Measurements from ENCODE around the gene TTC34.

Gene TTC34

DNA sequence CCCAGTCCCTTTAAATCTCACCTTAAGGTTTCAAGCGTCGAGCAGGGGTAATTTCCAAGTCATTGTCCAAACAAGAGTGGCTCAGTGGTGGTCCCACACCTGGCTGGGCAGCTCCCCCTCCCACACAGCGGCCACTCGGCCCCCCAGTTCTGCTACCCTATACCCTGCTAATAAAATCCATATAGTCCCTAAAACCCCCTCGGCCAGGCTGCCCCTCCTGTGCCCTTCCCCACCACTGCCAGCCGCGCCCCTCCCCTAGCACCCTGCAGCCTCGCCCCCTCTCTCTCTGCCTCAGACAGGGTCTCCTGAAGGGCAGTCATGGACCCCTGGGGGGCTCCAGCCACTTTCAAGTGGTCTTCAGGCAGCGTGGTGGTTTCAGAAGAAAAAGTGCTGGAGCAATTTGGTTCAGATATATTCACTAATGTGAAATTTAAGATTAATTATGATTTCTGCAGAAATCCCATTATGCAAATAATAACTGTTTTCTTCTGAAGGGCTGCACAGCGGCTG lies 34.2 kb upstream of the TTC34 start:
- peaks cover 0 to 6% of the 10 kb centered on the region in 2 donors for H3K9me3 ChIP-seq (ENCODE audit: control insufficient read depth in 1 of 2, low read length in 2 of 2)
- H3K36me3 ChIP-seq (ENCODE audit: control insufficient read depth in 1 of 2, insufficient read depth in 2 of 2, low read length in 2 of 2), result no peaks in the 10 kb centered on the region
- H3K27ac ChIP-seq (ENCODE audit: low read length), result no peak overlapping the region
- no peaks in the 10 kb centered on the region for H3K27me3 ChIP-seq (ENCODE audit: low read depth, low read length)
- no peaks in the 10 kb centered on the region for H3K4me1 ChIP-seq (ENCODE audit: control insufficient read depth in 1 of 2, insufficient read depth in 2 of 2, low read length in 2 of 2)
- no peak overlapping the region for H3K4me3 ChIP-seq (ENCODE audit: low read depth in 1 of 2, low read length in 2 of 2)

- H3K4me3 ChIP-seq (ENCODE audit: low read depth in 1 of 2, low read length in 2 of 2), result no peak overlapping the region
- H3K27me3 ChIP-seq (ENCODE audit: low read depth, low read length), result no peaks in the 10 kb centered on the region
- no peaks in the 10 kb centered on the region for H3K36me3 ChIP-seq (ENCODE audit: control insufficient read depth in 1 of 2, insufficient read depth in 2 of 2, low read length in 2 of 2)
- H3K4me1 ChIP-seq (ENCODE audit: control insufficient read depth in 1 of 2, insufficient read depth in 2 of 2, low read length in 2 of 2), result no peaks in the 10 kb centered on the region
- peaks cover 0 to 6% of the 10 kb centered on the region in 2 donors for H3K9me3 ChIP-seq (ENCODE audit: control insufficient read depth in 1 of 2, low read length in 2 of 2)
- H3K27ac ChIP-seq (ENCODE audit: low read length), result no peak overlapping the region
These were observed 33.5 kb upstream of the TTC34 start for GRCh38 chr1:2834741-2835564.

GRCh38 chr1:2834146-2834475 lies 32.6 kb upstream of the TTC34 start:
- Histone ChIP-seq H3K27me3 (ENCODE audit: low read depth, low read length) (no peaks in the 10 kb centered on the region), H3K36me3 (ENCODE audit: control insufficient read depth in 1 of 2, insufficient read depth in 2 of 2, low read length in 2 of 2) (no peaks in the 10 kb centered on the region), H3K9me3 (ENCODE audit: control insufficient read depth in 1 of 2, low read length in 2 of 2) (peaks cover 0 to 6% of the 10 kb centered on the region in 2 donors), H3K4me3 (ENCODE audit: low read depth in 1 of 2, low read length in 2 of 2) (no peak overlapping the region), H3K4me1 (ENCODE audit: control insufficient read depth in 1 of 2, insufficient read depth in 2 of 2, low read length in 2 of 2) (no peaks in the 10 kb centered on the region), H3K27ac (ENCODE audit: low read length) (no peak overlapping the region)

GRCh38 chr1:2833454-2834145 lies 32.1 kb upstream of the TTC34 start:
- H3K27ac ChIP-seq (ENCODE audit: low read length), result no peak overlapping the region
- H3K9me3 ChIP-seq (ENCODE audit: control insufficient read depth in 1 of 2, low read length in 2 of 2), result peaks cover 0 to 6% of the 10 kb centered on the region in 2 donors
- H3K4me3 ChIP-seq (ENCODE audit: low read depth in 1 of 2, low read length in 2 of 2), result no peak overlapping the region
- H3K27me3 ChIP-seq (ENCODE audit: low read depth, low read length), result no peaks in the 10 kb centered on the region
- no peaks in the 10 kb centered on the region for H3K4me1 ChIP-seq (ENCODE audit: control insufficient read depth in 1 of 2, insufficient read depth in 2 of 2, low read length in 2 of 2)
- H3K36me3 ChIP-seq (ENCODE audit: control insufficient read depth in 1 of 2, insufficient read depth in 2 of 2, low read length in 2 of 2), result no peaks in the 10 kb centered on the region

GRCh38 chr1:2832506-2833453 lies 31.3 kb upstream of the TTC34 start:
- no peaks in the 10 kb centered on the region for H3K4me1 ChIP-seq (ENCODE audit: control insufficient read depth in 1 of 2, insufficient read depth in 2 of 2, low read length in 2 of 2)
- no peaks in the 10 kb centered on the region for H3K27me3 ChIP-seq (ENCODE audit: low read depth, low read length)
- H3K27ac ChIP-seq (ENCODE audit: low read length), result no peak overlapping the region
- H3K9me3 ChIP-seq (ENCODE audit: control insufficient read depth in 1 of 2, low read length in 2 of 2), result peaks cover 0 to 6% of the 10 kb centered on the region in 2 donors
- H3K36me3 ChIP-seq (ENCODE audit: control insufficient read depth in 1 of 2, insufficient read depth in 2 of 2, low read length in 2 of 2), result no peaks in the 10 kb centered on the region
- H3K4me3 ChIP-seq (ENCODE audit: low read depth in 1 of 2, low read length in 2 of 2), result no peak overlapping the region

DNA sequence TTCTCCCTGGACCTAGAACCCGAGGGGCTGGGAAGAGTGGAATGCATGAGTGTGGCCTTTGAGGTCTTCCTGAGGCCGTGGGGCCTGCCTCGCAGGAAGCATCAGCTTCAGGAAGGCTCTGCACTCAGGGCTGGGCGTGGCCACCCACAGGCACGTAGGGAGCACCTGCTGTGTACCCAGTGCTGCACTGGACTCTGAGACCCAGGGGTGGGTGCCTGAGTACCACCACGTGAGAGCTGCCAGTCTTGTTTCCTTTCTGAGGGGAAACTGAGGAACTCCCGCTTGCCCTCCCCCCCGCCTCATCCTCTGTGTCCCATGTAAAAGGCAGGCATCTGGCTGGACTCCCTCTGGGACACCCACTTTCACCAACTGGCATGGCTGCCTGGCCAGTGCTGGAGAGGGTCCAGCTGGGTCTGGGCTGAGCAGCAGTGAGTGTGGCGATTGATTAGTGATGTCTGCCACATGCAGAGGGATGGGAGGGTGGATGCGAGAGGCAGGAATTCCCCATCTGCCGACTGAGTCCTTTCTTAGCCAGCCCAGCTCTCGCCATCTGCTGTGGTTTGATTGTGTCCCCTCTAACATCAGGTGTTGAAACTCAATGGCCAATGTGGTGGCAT lies 30.2 kb upstream of the TTC34 start:
- Histone ChIP-seq H3K9me3 (ENCODE audit: control insufficient read depth in 1 of 2, low read length in 2 of 2) (peaks cover 0 to 3% of the 10 kb centered on the region in 2 donors), H3K36me3 (ENCODE audit: control insufficient read depth in 1 of 2, insufficient read depth in 2 of 2, low read length in 2 of 2) (no peaks in the 10 kb centered on the region), H3K4me1 (ENCODE audit: control insufficient read depth in 1 of 2, insufficient read depth in 2 of 2, low read length in 2 of 2) (no peaks in the 10 kb centered on the region), H3K4me3 (ENCODE audit: low read depth in 1 of 2, low read length in 2 of 2) (no peak overlapping the region), H3K27me3 (ENCODE audit: low read depth, low read length) (no peaks in the 10 kb centered on the region), H3K27ac (ENCODE audit: low read length) (no peak overlapping the region)

- Histone ChIP-seq H3K36me3 (ENCODE audit: control insufficient read depth in 1 of 2, insufficient read depth in 2 of 2, low read length in 2 of 2) (no peaks in the 10 kb centered on the region), H3K27me3 (ENCODE audit: low read depth, low read length) (no peaks in the 10 kb centered on the region), H3K4me1 (ENCODE audit: control insufficient read depth in 1 of 2, insufficient read depth in 2 of 2, low read length in 2 of 2) (no peaks in the 10 kb centered on the region)
These were observed 29.4 kb upstream of the TTC34 start for GRCh38 chr1:2830761-2831425.

GRCh38 chr1:2829846-2830615 lies 28.5 kb upstream of the TTC34 start:
- no peaks in the 10 kb centered on the region for H3K27me3 ChIP-seq (ENCODE audit: low read depth, low read length)
- H3K4me1 ChIP-seq (ENCODE audit: control insufficient read depth in 1 of 2, insufficient read depth in 2 of 2, low read length in 2 of 2), result no peaks in the 10 kb centered on the region
- no peaks in the 10 kb centered on the region for H3K36me3 ChIP-seq (ENCODE audit: control insufficient read depth in 1 of 2, insufficient read depth in 2 of 2, low read length in 2 of 2)
- H3K9me3 ChIP-seq (ENCODE audit: control insufficient read depth in 1 of 2, low read length in 2 of 2), result peaks cover 0 to 3% of the 10 kb centered on the region in 2 donors
- no peak overlapping the region for H3K27ac ChIP-seq (ENCODE audit: low read length)
- no peak overlapping the region for H3K4me3 ChIP-seq (ENCODE audit: low read depth in 1 of 2, low read length in 2 of 2)

More at GRCh38 chr1:2830761-2831425, 29.4 kb upstream of the TTC34 start:
- Histone ChIP-seq H3K9me3 (ENCODE audit: control insufficient read depth in 1 of 2, low read length in 2 of 2) (peaks cover 0 to 3% of the 10 kb centered on the region in 2 donors), H3K4me3 (ENCODE audit: low read depth in 1 of 2, low read length in 2 of 2) (no peak overlapping the region), H3K27ac (ENCODE audit: low read length) (no peak overlapping the region)

- H3K27me3 ChIP-seq (ENCODE audit: low read depth, low read length), result no peaks in the 10 kb centered on the region
These were observed 27.2 kb upstream of the TTC34 start for GRCh38 chr1:2828586-2829250.

More at GRCh38 chr1:2828586-2829250, 27.2 kb upstream of the TTC34 start:
- Histone ChIP-seq H3K4me1 (ENCODE audit: control insufficient read depth in 1 of 2, insufficient read depth in 2 of 2, low read length in 2 of 2) (no peaks in the 10 kb centered on the region), H3K4me3 (ENCODE audit: low read depth in 1 of 2, low read length in 2 of 2) (no peak overlapping the region), H3K27ac (ENCODE audit: low read length) (no peak overlapping the region), H3K9me3 (ENCODE audit: control insufficient read depth in 1 of 2, low read length in 2 of 2) (peaks cover 0 to 3% of the 10 kb centered on the region in 2 donors), H3K36me3 (ENCODE audit: control insufficient read depth in 1 of 2, insufficient read depth in 2 of 2, low read length in 2 of 2) (no peaks in the 10 kb centered on the region)
